ENCODE results near the gene SLC6A20. TPM values are rescaled to one million over a fixed set of nuclear protein-coding genes. Genes with fewer than 3 reads are reported as not detected.

Gene SLC6A20
- not detected for total RNA-seq

DNA sequence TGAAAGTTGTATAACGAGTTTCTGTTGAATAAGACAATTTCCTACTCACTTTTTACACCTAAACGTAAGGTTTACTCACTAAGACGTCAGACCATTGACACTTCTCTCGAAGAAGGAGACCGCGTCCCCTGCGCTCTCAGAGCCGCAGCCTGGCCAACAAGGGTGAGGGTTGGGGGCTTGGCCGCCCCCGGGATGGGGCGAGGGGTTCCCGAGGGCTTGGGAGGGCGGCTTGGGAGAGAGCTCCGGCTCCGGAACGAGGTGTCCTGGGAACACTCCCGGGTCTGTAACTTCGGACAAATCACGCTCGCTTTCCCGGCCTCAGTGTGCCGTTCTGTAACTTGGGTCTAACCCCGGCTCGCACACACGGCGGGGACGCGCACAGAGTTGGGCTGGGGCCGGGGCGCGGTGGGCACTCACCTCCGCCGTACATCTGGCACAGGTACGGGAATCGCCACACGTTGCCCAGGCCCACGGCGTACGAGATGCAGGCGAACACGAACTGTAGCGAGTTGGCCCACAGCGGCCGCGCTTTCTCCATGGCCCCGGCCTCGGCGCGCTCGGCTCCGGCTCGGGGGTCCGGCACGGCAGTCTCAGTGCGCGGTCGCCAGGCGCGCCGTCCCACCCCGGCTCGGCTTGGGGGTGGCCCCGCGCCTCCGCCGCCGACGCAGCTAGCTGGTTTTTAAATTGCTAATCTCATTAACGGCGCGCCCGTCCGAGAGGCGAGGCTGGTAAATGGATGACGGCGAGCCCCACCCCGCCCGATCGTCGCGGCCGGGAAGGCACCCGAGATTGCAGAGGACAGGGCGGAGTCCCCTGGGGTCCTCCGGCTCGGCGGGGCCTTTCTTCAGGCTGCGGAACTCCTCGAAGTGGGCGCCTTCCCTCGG is at the start of gene SLC6A20:
Gene SLC6A20 (minus strand): TSS at position 655 of the 884 bp plus-strand sequence. CDS start 117 bp downstream, at position 538.
- DNase-seq (peak; percentile 40), ATAC-seq (peak; percentile 56)
- peak within 1 kb of the TSS; percentile 51 for H3K4me3 Mint-ChIP-seq
- no peak within 1 kb of the TSS for H3K27ac Mint-ChIP-seq
- CTCF ChIA-PET = no interaction called here
- H3K9me3 Mint-ChIP-seq = no peaks in the 10 kb centered on the region
- intact Hi-C loops (cut with micrococcal nuclease) = no loop called here
- H3K27me3 Mint-ChIP-seq = peaks cover 52% of the 10 kb centered on the region
- no peaks in the 10 kb centered on the region for H3K36me3 Mint-ChIP-seq (ENCODE audit: low read depth)
- TF ChIP-seq, protein P1, sequence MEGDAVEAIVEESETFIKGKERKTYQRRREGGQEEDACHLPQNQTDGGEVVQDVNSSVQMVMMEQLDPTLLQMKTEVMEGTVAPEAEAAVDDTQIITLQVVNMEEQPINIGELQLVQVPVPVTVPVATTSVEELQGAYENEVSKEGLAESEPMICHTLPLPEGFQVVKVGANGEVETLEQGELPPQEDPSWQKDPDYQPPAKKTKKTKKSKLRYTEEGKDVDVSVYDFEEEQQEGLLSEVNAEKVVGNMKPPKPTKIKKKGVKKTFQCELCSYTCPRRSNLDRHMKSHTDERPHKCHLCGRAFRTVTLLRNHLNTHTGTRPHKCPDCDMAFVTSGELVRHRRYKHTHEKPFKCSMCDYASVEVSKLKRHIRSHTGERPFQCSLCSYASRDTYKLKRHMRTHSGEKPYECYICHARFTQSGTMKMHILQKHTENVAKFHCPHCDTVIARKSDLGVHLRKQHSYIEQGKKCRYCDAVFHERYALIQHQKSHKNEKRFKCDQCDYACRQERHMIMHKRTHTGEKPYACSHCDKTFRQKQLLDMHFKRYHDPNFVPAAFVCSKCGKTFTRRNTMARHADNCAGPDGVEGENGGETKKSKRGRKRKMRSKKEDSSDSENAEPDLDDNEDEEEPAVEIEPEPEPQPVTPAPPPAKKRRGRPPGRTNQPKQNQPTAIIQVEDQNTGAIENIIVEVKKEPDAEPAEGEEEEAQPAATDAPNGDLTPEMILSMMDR (IDR thresholded peaks at IDR 0.05) = no peak
- POLR2A ChIA-PET = interaction anchor here (1.0 kb wide), 1 partner anchor 187 kb away, joined by 3 read pairs; no protein-coding TSS in a partner anchor
- H3K4me1 Mint-ChIP-seq (ENCODE audit: low read depth) = peaks cover 3% of the 10 kb centered on the region

DNA sequence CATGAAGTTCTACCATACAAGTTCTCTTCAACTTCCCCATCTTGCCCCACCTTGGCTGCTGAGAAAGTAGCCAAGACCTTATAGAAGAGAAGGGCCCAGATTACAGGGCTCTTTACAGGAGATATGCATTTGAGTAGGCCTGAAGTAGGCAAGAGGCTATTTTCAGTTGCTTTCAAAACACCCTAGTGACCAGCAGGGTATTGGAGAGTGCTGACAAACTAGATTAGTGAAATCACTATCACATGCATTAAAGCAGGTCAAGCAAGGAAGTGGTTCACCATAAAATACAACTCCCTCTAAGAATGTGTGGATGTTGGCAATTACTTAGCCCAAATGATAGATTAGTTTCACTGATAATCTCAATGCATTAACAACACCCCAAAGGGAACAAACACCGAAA is 48.3 kb upstream of the SLC6A20 start:
- no peak for ATAC-seq
- H3K27me3 Mint-ChIP-seq = peaks cover 2% of the 10 kb centered on the region
- H3K36me3 Mint-ChIP-seq (ENCODE audit: low read depth) = no peaks in the 10 kb centered on the region
- ChIA-PET CTCF (interaction anchor here (1.6 kb wide), 1 partner anchor 85 kb away, joined by 4 read pairs; no protein-coding TSS in a partner anchor), POLR2A (no interaction called here)
- intact Hi-C loops (cut with micrococcal nuclease) = loop anchor here (5.0 kb wide), 1 partner anchor 82 kb away; no protein-coding TSS in a partner anchor
- H3K4me3 Mint-ChIP-seq = no peak overlapping the region
- H3K27ac Mint-ChIP-seq = no peak overlapping the region
- TF ChIP-seq, protein P1 (IDR thresholded peaks at IDR 0.05) = no peak
- H3K4me1 Mint-ChIP-seq (ENCODE audit: low read depth) = peaks cover 15% of the 10 kb centered on the region
- no peak for DNase-seq
- H3K9me3 Mint-ChIP-seq = no peaks in the 10 kb centered on the region

GRCh38 chr3:45842851-45843625 is 46.7 kb upstream of the SLC6A20 start:
- Mint-ChIP-seq H3K27me3 (no peaks in the 10 kb centered on the region), H3K4me3 (peak overlapping the region; percentile 90), H3K36me3 (ENCODE audit: low read depth) (no peaks in the 10 kb centered on the region), H3K4me1 (ENCODE audit: low read depth) (peaks cover 15% of the 10 kb centered on the region), H3K27ac (no peak overlapping the region), H3K9me3 (no peaks in the 10 kb centered on the region)
- ChIA-PET CTCF (interaction anchor here (0.9 to 2.0 kb wide), 6 partner anchors 8 to 236 kb away, joined by 3 to 11 read pairs (median 4); no protein-coding TSS in a partner anchor), POLR2A (interaction anchor here (0.6 to 0.7 kb wide), 2 partner anchors 10 to 175 kb away, joined by 3 read pairs; no protein-coding TSS in a partner anchor)
- TF ChIP-seq, protein P1 (IDR thresholded peaks at IDR 0.05) = no peak
- DNase-seq (no peak), ATAC-seq (no peak)
- intact Hi-C loops (cut with micrococcal nuclease) = loop anchor here (5.0 kb wide), 1 partner anchor 81 kb away; no protein-coding TSS in a partner anchor

DNA sequence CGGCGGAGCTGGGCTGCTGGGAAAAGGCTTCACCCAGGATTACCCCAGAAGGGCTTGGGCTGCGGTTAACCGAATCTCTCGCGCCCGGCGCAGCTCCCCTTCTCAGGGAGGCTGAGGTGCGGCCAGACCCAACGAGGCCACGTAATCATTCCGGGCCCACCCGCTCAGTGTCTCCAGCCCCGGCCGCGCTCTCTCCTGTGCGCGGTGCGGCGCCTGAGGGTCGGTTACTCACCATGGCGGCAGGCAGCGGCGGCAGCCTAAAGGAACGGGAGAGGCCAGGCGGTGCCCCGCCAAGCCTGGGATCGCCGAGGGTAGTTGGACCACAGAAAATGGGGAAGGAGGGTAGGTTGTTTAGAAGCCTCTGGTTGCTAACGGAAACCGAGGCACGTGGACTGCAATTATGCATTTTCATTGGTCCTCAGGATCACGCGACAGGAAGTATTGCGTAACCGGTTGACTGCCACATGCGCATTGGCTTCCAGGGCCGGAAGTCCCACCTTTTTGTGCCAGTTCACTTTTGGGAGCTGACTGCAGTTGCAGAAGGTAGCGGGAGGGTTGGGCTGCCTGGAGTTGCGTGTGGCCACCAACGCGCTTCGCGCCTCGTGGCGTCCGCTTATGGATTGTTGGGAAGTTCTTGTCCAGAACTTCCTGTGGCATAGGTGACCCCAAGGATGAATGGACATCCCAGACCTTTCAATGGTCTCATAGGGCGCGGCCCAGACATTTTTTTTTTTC is 45.6 kb upstream of the SLC6A20 start, which contains the start of gene LZTFL1:
Gene LZTFL1 (minus strand): TSS at position 363 of the 735 bp plus-strand sequence. CDS start 128 bp downstream, at position 235.
- peaks cover 15% of the 10 kb centered on the region for H3K4me1 Mint-ChIP-seq (ENCODE audit: low read depth)
- CTCF ChIA-PET = interaction anchor here (0.8 to 2.0 kb wide), 8 partner anchors 9 to 237 kb away, joined by 3 to 11 read pairs (median 4); no protein-coding TSS in a partner anchor
- H3K27me3 Mint-ChIP-seq = no peaks in the 10 kb centered on the region
- H3K4me3 Mint-ChIP-seq = peak within 1 kb of the TSS; percentile 90
- ATAC-seq = peak; percentile 87
- TF ChIP-seq, protein P1 (IDR thresholded peaks at IDR 0.05) = no peak
- peak; percentile 95 for DNase-seq
- no peaks in the 10 kb centered on the region for H3K9me3 Mint-ChIP-seq
- H3K36me3 Mint-ChIP-seq (ENCODE audit: low read depth) = no peaks in the 10 kb centered on the region
- POLR2A ChIA-PET = interaction anchor here (0.7 to 1.1 kb wide), 5 partner anchors 9 to 174 kb away, joined by 3 to 4 read pairs (median 3); partner anchors contain the start of gene CXCR6
- peak within 1 kb of the TSS; percentile 83 for H3K27ac Mint-ChIP-seq
- intact Hi-C loops (cut with micrococcal nuclease) = loop anchor here (5.0 kb wide), 1 partner anchor 80 kb away; no protein-coding TSS in a partner anchor

Measured in activated CD8-positive, alpha-beta T cell treated with anti-CD3 and anti-CD28 coated beads for 36 hours (primary cell).